Umbilical cord (tissue), 2 donors: Measurements from ENCODE around the gene PTPN2. TPM values are rescaled to one million over a fixed set of nuclear protein-coding genes. Genes with fewer than 3 reads are reported as not detected.
"Not testable (repeated sequence)": the region's sequence is repeated elsewhere in the genome, so short reads cannot be mapped to it uniquely, and the experiment has no call there.

Source experiments
- DNase-seq: peaks from one replicate; pipeline ENCODE4 v3.0.0-alpha.2; 2015; ENCODE audit warnings: low spot score
- total RNA-seq: library from RNA; depleted of rRNA; stranded (reverse); fragments of >200 nt; gene quantifications from one replicate; pipeline ENCODE4 v1.2.3, GENCODE V29; 2014; ENCODE audit warnings: low replicate concordance; ENCODE audit not compliant: insufficient read depth

The PTPN2 gene
- total RNA-seq, 1 donor from 2014 or later: 21.9 TPM

- no peak for DNase-seq
These were observed 7.5 kb upstream of the PTPN2 start for GRCh38 chr18:12891561-12891960.

GRCh38 chr18:12890964-12891363 is 6.9 kb upstream of the PTPN2 start:
- no peak for DNase-seq

- no peak for DNase-seq
These were observed 2.6 kb upstream of the PTPN2 start for GRCh38 chr18:12886498-12887126.

- DNase-seq: no peak
These were observed 1.5 kb upstream of the PTPN2 start for GRCh38 chr18:12885500-12885899.

GRCh38 chr18:12884406-12885323 is 628 bp upstream of the PTPN2 start:
- no peak for DNase-seq

- DNase-seq: no peak
These were observed 709 bp downstream of the PTPN2 start for GRCh38 chr18:12883372-12883683.

- DNase-seq: no peak
These were observed 1.3 kb downstream of the PTPN2 start for GRCh38 chr18:12882453-12883371.

GRCh38 chr18:12880541-12880910 is 3.5 kb downstream of the PTPN2 start:
- DNase-seq: no peak

GRCh38 chr18:12879840-12880540 is 4.0 kb downstream of the PTPN2 start:
- no peak for DNase-seq

- DNase-seq: not testable (repeated sequence)
These were observed 9.0 kb downstream of the PTPN2 start for GRCh38 chr18:12874992-12875391.

- not testable (repeated sequence) for DNase-seq
These were observed 10.0 kb downstream of the PTPN2 start for GRCh38 chr18:12873961-12874567.

- DNase-seq: no peak
These were observed 11.6 kb downstream of the PTPN2 start for GRCh38 chr18:12872408-12872807.

GRCh38 chr18:12868576-12868975 is 15.5 kb downstream of the PTPN2 start:
- no peak for DNase-seq

- DNase-seq: no peak
These were observed 16.5 kb downstream of the PTPN2 start for GRCh38 chr18:12867441-12868123.

- no peak for DNase-seq
These were observed 20.3 kb downstream of the PTPN2 start for GRCh38 chr18:12863687-12864216.

- DNase-seq: no peak
These were observed 21.1 kb downstream of the PTPN2 start for GRCh38 chr18:12862874-12863482.

GRCh38 chr18:12862467-12862866 is 21.6 kb downstream of the PTPN2 start:
- DNase-seq: no peak

- DNase-seq: no peak
These were observed 22.4 kb downstream of the PTPN2 start for GRCh38 chr18:12861637-12862036.

- DNase-seq: no peak
These were observed 23.5 kb downstream of the PTPN2 start for GRCh38 chr18:12860530-12860929.

GRCh38 chr18:12858991-12859390 is 25.0 kb downstream of the PTPN2 start:
- no peak for DNase-seq
